ENCODE data around the gene NAPSA.
A peak's percentile ranks its signal among the peaks of the same experiment; 100 is the strongest.
"Not testable (repeated sequence)": the region's sequence is repeated elsewhere in the genome, so short reads cannot be mapped to it uniquely, and the experiment has no call there.

Gene NAPSA

GRCh38 chr19:50358483-50359327 is 6.7 kb downstream of the NAPSA start:
- H3K4me3 Mint-ChIP-seq = peak overlapping the region; percentile 81

GRCh38 chr19:50357178-50358100 is 8.0 kb downstream of the NAPSA start:
- Mint-ChIP-seq H3K36me3 (peaks cover 7% of the 10 kb centered on the region), H3K27ac (peak overlapping the region; percentile 98), H3K27me3 (peaks cover 11% of the 10 kb centered on the region), H3K9me3 (no peaks in the 10 kb centered on the region), H3K4me1 (peaks cover 53% of the 10 kb centered on the region), H3K4me3 (peak overlapping the region; percentile 81)
- CTCF ChIA-PET = interaction anchor here (0.9 to 2.9 kb wide), 14 partner anchors 10 to 198 kb away, joined by 3 to 28 read pairs (median 6); partner anchors contain the start of genes KCNC3, NR1H2 and POLD1
- peak; percentile 90 for DNase-seq

More at GRCh38 chr19:50358483-50359327, 6.7 kb downstream of the NAPSA start:
- Mint-ChIP-seq H3K27ac (peak overlapping the region; percentile 98), H3K27me3 (peaks cover 11% of the 10 kb centered on the region), H3K4me1 (peaks cover 65% of the 10 kb centered on the region), H3K9me3 (no peaks in the 10 kb centered on the region), H3K36me3 (peaks cover 10% of the 10 kb centered on the region)
- peak; percentile 77 for DNase-seq
- CTCF ChIA-PET = interaction anchor here (1.2 to 2.9 kb wide), 4 partner anchors 10 to 199 kb away, joined by 3 to 28 read pairs (median 14); no protein-coding TSS in a partner anchor

DNA sequence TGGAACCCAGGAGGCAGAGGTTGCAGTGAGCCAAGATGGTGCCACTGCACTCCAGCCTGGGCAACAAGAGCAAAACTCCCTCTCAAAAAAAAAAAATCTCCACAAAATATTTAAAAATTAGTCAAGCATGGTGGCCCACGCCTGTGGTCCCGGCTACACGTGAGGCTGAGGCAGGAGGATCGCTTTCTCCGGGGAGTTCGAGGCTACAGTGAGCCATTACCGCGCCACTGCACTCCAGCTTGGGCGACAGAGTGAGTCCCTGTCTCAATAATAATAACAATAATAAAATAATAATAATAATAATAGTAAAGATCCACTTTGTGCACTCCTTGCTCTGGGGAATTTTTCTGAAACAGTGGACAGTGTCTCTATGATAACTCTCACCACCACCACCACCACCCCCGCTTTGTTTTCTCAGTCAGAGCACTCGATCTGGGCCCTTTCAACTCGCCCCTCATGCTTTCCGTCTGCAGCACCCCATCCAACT is 8.7 kb downstream of the NAPSA start:
- no peak overlapping the region for H3K4me3 Mint-ChIP-seq
- peaks cover 7% of the 10 kb centered on the region for H3K36me3 Mint-ChIP-seq
- peaks cover 46% of the 10 kb centered on the region for H3K4me1 Mint-ChIP-seq
- no peaks in the 10 kb centered on the region for H3K9me3 Mint-ChIP-seq
- H3K27ac Mint-ChIP-seq = no peak overlapping the region
- H3K27me3 Mint-ChIP-seq = peaks cover 11% of the 10 kb centered on the region
- DNase-seq = no peak
- CTCF ChIA-PET = interaction anchor here (0.9 to 2.9 kb wide), 14 partner anchors 9 to 199 kb away, joined by 3 to 28 read pairs (median 6); partner anchors contain the start of genes KCNC3, NR1H2 and POLD1

GRCh38 chr19:50353487-50353880 is 12.0 kb downstream of the NAPSA start:
- not testable (repeated sequence) for H3K4me3 Mint-ChIP-seq, H3K27ac Mint-ChIP-seq, H3K27me3 Mint-ChIP-seq, DNase-seq, H3K36me3 Mint-ChIP-seq, H3K9me3 Mint-ChIP-seq
- peaks cover 15% of the 10 kb centered on the region for H3K4me1 Mint-ChIP-seq
- CTCF ChIA-PET = interaction anchor here (1.0 to 1.5 kb wide), 2 partner anchors 15 to 22 kb away, joined by 3 read pairs; partner anchors contain the start of gene NR1H2

DNA sequence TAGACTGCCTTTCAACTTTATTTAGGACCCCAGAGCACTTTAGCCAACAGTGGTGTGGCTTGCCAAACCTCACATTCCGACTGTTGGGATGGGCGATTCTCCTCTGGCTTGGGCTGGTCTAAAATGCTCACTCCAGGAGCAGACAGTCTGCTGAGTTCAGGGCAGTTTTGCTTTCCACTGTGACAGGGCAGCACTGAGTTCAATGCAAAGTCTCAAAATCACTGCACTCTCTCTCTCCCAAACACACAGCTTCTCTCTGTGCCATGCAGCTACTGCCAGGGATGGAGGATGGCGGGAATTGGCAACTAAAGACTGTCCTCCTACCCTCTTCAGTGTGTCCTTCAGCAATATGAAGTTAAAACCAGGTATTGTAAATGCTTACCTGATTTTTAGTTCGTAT is 13.2 kb downstream of the NAPSA start:
- H3K9me3 Mint-ChIP-seq = no peaks in the 10 kb centered on the region
- H3K36me3 Mint-ChIP-seq = no peaks in the 10 kb centered on the region
- DNase-seq = no peak
- no peak overlapping the region for H3K4me3 Mint-ChIP-seq
- CTCF ChIA-PET = interaction anchor here (1.4 to 1.5 kb wide), 3 partner anchors 24 to 204 kb away, joined by 3 to 5 read pairs (median 3); partner anchors contain the start of gene NR1H2
- H3K27ac Mint-ChIP-seq = no peak overlapping the region
- peaks cover 10% of the 10 kb centered on the region for H3K4me1 Mint-ChIP-seq
- H3K27me3 Mint-ChIP-seq = no peaks in the 10 kb centered on the region

- H3K4me1 Mint-ChIP-seq = peaks cover 27% of the 10 kb centered on the region
- no peak overlapping the region for H3K4me3 Mint-ChIP-seq
Observed at GRCh38 chr19:50349277-50350057, 16.0 kb downstream of the NAPSA start.

GRCh38 chr19:50347089-50347581 is 18.3 kb downstream of the NAPSA start:
- H3K36me3 Mint-ChIP-seq = peaks cover 15% of the 10 kb centered on the region
- H3K27ac Mint-ChIP-seq = peak overlapping the region; percentile 85

More at GRCh38 chr19:50349277-50350057, 16.0 kb downstream of the NAPSA start:
- Mint-ChIP-seq H3K36me3 (peaks cover 9% of the 10 kb centered on the region), H3K9me3 (peaks cover 7% of the 10 kb centered on the region), H3K27ac (no peak overlapping the region), H3K27me3 (no peaks in the 10 kb centered on the region)
- CTCF ChIA-PET = interaction anchor here (3.4 kb wide), 1 partner anchor 8 kb away, joined by 11 read pairs; no protein-coding TSS in a partner anchor
- DNase-seq = no peak

DNA sequence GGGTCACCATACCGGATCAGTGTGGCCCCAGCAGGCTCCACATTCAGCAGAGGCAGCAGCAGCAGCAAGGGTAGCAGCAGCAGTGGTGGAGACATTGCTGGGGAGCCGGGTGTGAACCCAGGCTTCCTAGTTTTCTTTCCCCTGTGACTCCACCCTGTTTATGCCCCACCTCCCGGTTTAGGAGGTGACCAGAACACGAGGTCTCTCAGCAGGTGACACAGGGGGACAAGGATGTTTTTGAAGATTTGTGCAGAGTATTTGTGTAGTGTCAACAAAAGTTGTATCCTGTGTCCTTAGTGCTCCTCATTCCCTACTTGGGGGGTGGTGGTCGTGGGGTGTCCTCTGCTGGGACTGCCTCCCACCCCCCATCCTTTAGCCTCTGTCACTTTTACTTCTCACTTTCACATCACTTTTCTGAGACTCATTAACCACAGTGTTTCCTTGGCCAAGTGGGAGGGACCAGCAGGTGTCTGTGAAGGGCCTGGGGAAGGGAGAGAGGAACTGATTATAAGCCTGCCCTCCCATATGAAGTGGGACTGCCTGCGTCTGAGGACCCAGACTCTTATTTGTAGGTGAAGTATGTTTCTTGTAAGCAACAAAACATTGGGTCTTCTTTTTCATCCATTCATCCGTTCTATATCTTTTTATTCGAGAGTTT is 20.6 kb downstream of the NAPSA start:
- peak overlapping the region; percentile 58 for H3K27ac Mint-ChIP-seq
- no peak for DNase-seq
- no peaks in the 10 kb centered on the region for H3K27me3 Mint-ChIP-seq
- peaks cover 13% of the 10 kb centered on the region for H3K9me3 Mint-ChIP-seq
- peaks cover 31% of the 10 kb centered on the region for H3K4me1 Mint-ChIP-seq
- H3K4me3 Mint-ChIP-seq = no peak overlapping the region
- H3K36me3 Mint-ChIP-seq = peaks cover 19% of the 10 kb centered on the region
- CTCF ChIA-PET = no interaction called here

More at GRCh38 chr19:50347089-50347581, 18.3 kb downstream of the NAPSA start:
- not testable (repeated sequence) for H3K9me3 Mint-ChIP-seq, DNase-seq, H3K27me3 Mint-ChIP-seq
- H3K4me1 Mint-ChIP-seq = peaks cover 31% of the 10 kb centered on the region
- H3K4me3 Mint-ChIP-seq = peak overlapping the region; percentile 3
- CTCF ChIA-PET = interaction anchor here (3.4 kb wide), 1 partner anchor 10 kb away, joined by 11 read pairs; no protein-coding TSS in a partner anchor

- no peak for DNase-seq
- CTCF ChIA-PET = interaction anchor here (1.5 kb wide), 1 partner anchor 12 kb away, joined by 4 read pairs; the partner anchor contains the start of gene KCNC3
- Mint-ChIP-seq H3K9me3 (peaks cover 11% of the 10 kb centered on the region), H3K27me3 (no peaks in the 10 kb centered on the region), H3K4me3 (no peak overlapping the region), H3K27ac (no peak overlapping the region), H3K36me3 (peaks cover 18% of the 10 kb centered on the region), H3K4me1 (peaks cover 15% of the 10 kb centered on the region)
Observed at GRCh38 chr19:50341091-50341564, 24.3 kb downstream of the NAPSA start.

DNA sequence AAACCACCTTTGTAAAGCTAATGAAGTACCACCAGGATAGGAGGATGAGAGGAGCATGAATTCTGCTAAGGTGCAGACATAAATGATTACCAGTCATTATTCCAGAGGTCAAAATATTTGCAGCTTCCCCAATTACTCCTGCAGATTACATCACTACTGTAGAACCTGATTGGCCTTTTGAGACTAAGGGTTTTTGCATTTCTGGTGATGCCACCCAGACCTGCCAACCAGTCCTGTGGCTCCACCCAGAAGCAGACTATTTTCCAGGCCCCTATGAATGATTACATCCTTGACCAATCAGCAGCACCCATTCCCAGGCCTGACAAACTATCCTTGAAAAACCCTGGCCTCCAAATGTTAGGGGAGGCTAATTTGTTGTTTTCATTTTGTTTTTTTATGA is 25.1 kb downstream of the NAPSA start:
- Mint-ChIP-seq H3K36me3 (peaks cover 16% of the 10 kb centered on the region), H3K27ac (no peak overlapping the region), H3K4me3 (no peak overlapping the region), H3K9me3 (peaks cover 11% of the 10 kb centered on the region), H3K27me3 (no peaks in the 10 kb centered on the region), H3K4me1 (peaks cover 18% of the 10 kb centered on the region)
- no peak for DNase-seq
- CTCF ChIA-PET = no interaction called here

DNA sequence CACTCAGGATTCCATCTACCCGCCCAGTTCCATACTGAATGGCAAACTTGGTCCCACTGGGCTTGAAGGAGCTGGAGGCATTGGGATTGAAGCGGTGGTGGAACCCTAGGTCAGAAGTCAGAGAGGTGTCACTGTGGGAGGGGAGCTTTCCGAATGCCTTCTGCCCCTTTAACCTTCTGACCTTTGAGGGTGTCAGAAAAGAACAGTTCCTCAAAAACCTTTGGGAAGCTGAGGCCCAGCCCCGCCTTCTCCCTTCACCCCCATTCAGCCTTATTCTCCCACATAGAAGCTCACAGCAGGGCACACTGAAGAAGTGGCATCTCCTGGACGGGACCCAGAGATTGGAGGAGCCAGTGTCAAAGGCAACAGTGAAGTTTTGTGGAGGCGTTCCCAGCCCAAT is 28.4 kb downstream of the NAPSA start:
- not testable (repeated sequence) for H3K9me3 Mint-ChIP-seq, H3K36me3 Mint-ChIP-seq, DNase-seq, H3K27ac Mint-ChIP-seq, H3K4me3 Mint-ChIP-seq
- Mint-ChIP-seq H3K27me3 (peaks cover 27% of the 10 kb centered on the region), H3K4me1 (peaks cover 36% of the 10 kb centered on the region)
- CTCF ChIA-PET = interaction anchor here (1.3 kb wide), 1 partner anchor 8 kb away, joined by 3 read pairs; the partner anchor contains the start of gene KCNC3

DNA sequence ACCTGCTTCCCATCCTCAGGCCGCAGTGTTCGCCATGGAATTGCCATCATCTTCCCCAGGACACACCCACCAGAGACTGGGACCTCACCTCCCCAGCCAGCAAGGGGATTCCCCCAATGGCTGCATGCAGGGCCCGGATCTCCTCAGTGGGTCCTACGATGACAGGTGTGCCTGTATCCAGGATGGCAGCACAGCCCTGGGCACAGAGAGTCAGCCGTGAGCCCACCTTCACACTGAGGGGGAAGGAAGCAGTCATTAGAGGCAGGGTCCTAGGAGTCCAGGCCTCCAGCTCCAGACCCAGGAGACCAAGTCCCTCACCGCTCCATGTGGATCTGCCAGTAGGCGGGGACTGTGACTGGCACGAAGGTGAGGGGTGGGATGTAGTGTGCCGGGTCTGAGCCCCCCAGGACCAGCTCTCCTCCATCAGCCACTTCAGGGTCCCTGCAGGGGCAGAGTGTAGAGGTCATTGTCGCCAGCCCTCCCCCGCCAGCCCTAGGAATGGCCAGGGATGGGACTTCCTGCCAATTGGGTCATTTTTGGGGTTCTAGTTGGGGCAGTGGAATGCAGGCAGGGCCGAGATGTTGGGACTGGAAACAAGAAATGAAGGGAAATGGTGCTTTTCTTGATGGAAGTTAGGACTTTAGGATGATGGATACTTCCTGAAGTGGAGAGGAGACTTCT is 30.6 kb downstream of the NAPSA start:
- H3K36me3 Mint-ChIP-seq = peaks cover 7% of the 10 kb centered on the region
- DNase-seq = no peak
- peaks cover 5% of the 10 kb centered on the region for H3K9me3 Mint-ChIP-seq
- CTCF ChIA-PET = interaction anchor here (1.5 to 2.7 kb wide), 2 partner anchors 22 to 23 kb away, joined by 5 to 9 read pairs; no protein-coding TSS in a partner anchor
- H3K27me3 Mint-ChIP-seq = peaks cover 48% of the 10 kb centered on the region
- H3K4me3 Mint-ChIP-seq = no peak overlapping the region
- peak overlapping the region; percentile 14 for H3K27ac Mint-ChIP-seq
- peaks cover 56% of the 10 kb centered on the region for H3K4me1 Mint-ChIP-seq

Measured in activated naive CD4-positive, alpha-beta T cell treated with anti-CD3 and anti-CD28 coated beads, Interleukin-2, amount 10 ng/mL, durations not matched to agents 7 days and 5 days (primary cell).